Naive B cell (primary cell): ENCODE results near the gene TUFT1. TPM values are rescaled to one million over a fixed set of nuclear protein-coding genes. Genes with fewer than 3 reads are reported as not detected.
"Not testable (repeated sequence)": the region's sequence is repeated elsewhere in the genome, so short reads cannot be mapped to it uniquely, and the experiment has no call there.

ENCODE experiments used
- ATAC-seq, 2 donors: fragments of 150-1000 bp; cut with Tn5 transposase; 2 replicates each; pipeline ENCODE4 v1.10.0; 2021; ENCODE audit warnings: low read depth in 2 of 2, mild to moderate bottlenecking in 2 of 2, moderate library complexity in 2 of 2
- DNase-seq: peaks from one replicate; pipeline ENCODE4 v3.0.0; 2022
- H3K27ac Mint-ChIP-seq, 6 donors: one replicate each; pipeline ENCODE4 v1.8.0; 2020 to 2022; ENCODE audit warnings: mild to moderate bottlenecking in 6 of 6, mixed read lengths in 6 of 6, moderate library complexity in 5 of 6, inconsistent platforms in 2 of 6
- H3K27me3 Mint-ChIP-seq, 3 donors: one replicate each; pipeline ENCODE4 v1.8.0; 2021 to 2022; ENCODE audit warnings: mixed read lengths in 3 of 3, mild to moderate bottlenecking in 1 of 3
- H3K36me3 Mint-ChIP-seq, 2 donors: one replicate each; pipeline ENCODE4 v1.8.0; 2020 to 2022; ENCODE audit warnings: mixed read lengths in 2 of 2, inconsistent platforms in 1 of 2, mild to moderate bottlenecking in 1 of 2
- H3K4me1 Mint-ChIP-seq, 3 donors: one replicate each; pipeline ENCODE4 v1.8.0; 2020 to 2022; ENCODE audit warnings: mixed read lengths in 3 of 3, inconsistent platforms in 1 of 3, mild to moderate bottlenecking in 1 of 3, moderate library complexity in 1 of 3
- H3K4me3 Mint-ChIP-seq, 8 donors: one replicate each; pipeline ENCODE4 v1.8.0; 2020 to 2022; ENCODE audit warnings: mild to moderate bottlenecking in 8 of 8, mixed read lengths in 8 of 8, moderate library complexity in 8 of 8, inconsistent platforms in 2 of 8
- H3K9me3 Mint-ChIP-seq, 7 donors: one replicate each; pipeline ENCODE4 v1.8.0; 2020 to 2022; ENCODE audit warnings: mixed read lengths in 7 of 7, mild to moderate bottlenecking in 5 of 7, inconsistent platforms in 2 of 7, moderate library complexity in 1 of 7
- polyA plus RNA-seq, 6 donors: library from polyadenylated mRNA; unstranded; fragments of 300-500 nt; fragmentation: Illumina TruSeq; gene quantifications; one replicate each; pipeline ENCODE4 v1.2.3, GENCODE V29; 2021; ENCODE audit warnings: low read depth in 6 of 6

Gene TUFT1
- polyA plus RNA-seq, 6 donors from 2014 or later, result 0.43 to 1.6 (median 1.1) TPM; not detected in 1

GRCh38 chr1:151518431-151518830 lies 21.7 kb upstream of the TUFT1 start:
- Mint-ChIP-seq H3K27me3 (no peaks in the 10 kb centered on the region), H3K4me1 (peaks cover 0 to 4% (median 0%) of the 10 kb centered on the region in 3 donors), H3K27ac (no peak overlapping the region), H3K9me3 (no peaks in the 10 kb centered on the region), H3K4me3 (no peak overlapping the region), H3K36me3 (no peaks in the 10 kb centered on the region)
- ATAC-seq, result no peak
- no peak for DNase-seq

GRCh38 chr1:151518936-151519335 lies 21.2 kb upstream of the TUFT1 start:
- Mint-ChIP-seq H3K4me1 (no peaks in the 10 kb centered on the region), H3K27me3 (no peaks in the 10 kb centered on the region), H3K27ac (no peak overlapping the region), H3K9me3 (no peaks in the 10 kb centered on the region), H3K36me3 (no peaks in the 10 kb centered on the region), H3K4me3 (no peak overlapping the region)
- DNase-seq (no peak), ATAC-seq (no peak)

- ATAC-seq (no peak), DNase-seq (no peak)
- H3K4me1 Mint-ChIP-seq, result no peaks in the 10 kb centered on the region
- no peaks in the 10 kb centered on the region for H3K27me3 Mint-ChIP-seq
- H3K36me3 Mint-ChIP-seq, result no peaks in the 10 kb centered on the region
- H3K4me3 Mint-ChIP-seq, result no peak overlapping the region
- H3K9me3 Mint-ChIP-seq, result no peaks in the 10 kb centered on the region
- H3K27ac Mint-ChIP-seq, result no peak overlapping the region
Measured at GRCh38 chr1:151519667-151520066, 20.4 kb upstream of the TUFT1 start.

GRCh38 chr1:151520359-151520758 lies 19.8 kb upstream of the TUFT1 start:
- H3K27me3 Mint-ChIP-seq, result no peaks in the 10 kb centered on the region
- H3K9me3 Mint-ChIP-seq, result no peaks in the 10 kb centered on the region
- DNase-seq (no peak), ATAC-seq (no peak)
- no peak overlapping the region for H3K27ac Mint-ChIP-seq
- no peaks in the 10 kb centered on the region for H3K36me3 Mint-ChIP-seq
- no peak overlapping the region for H3K4me3 Mint-ChIP-seq
- no peaks in the 10 kb centered on the region for H3K4me1 Mint-ChIP-seq

GRCh38 chr1:151522427-151522826 lies 17.7 kb upstream of the TUFT1 start:
- not testable (repeated sequence) for ATAC-seq, H3K9me3 Mint-ChIP-seq, H3K4me3 Mint-ChIP-seq, DNase-seq, H3K4me1 Mint-ChIP-seq, H3K36me3 Mint-ChIP-seq, H3K27me3 Mint-ChIP-seq, H3K27ac Mint-ChIP-seq

GRCh38 chr1:151523326-151523725 lies 16.8 kb upstream of the TUFT1 start:
- Mint-ChIP-seq H3K9me3 (no peaks in the 10 kb centered on the region), H3K27me3 (peaks cover 0 to 6% (median 0%) of the 10 kb centered on the region in 3 donors), H3K4me1 (no peaks in the 10 kb centered on the region), H3K36me3 (no peaks in the 10 kb centered on the region), H3K27ac (no peak overlapping the region), H3K4me3 (no peak overlapping the region)
- DNase-seq, result no peak
- no peak for ATAC-seq

- no peak overlapping the region for H3K27ac Mint-ChIP-seq
- no peaks in the 10 kb centered on the region for H3K36me3 Mint-ChIP-seq
- H3K4me3 Mint-ChIP-seq, result no peak overlapping the region
- DNase-seq (no peak), ATAC-seq (no peak)
- no peaks in the 10 kb centered on the region for H3K9me3 Mint-ChIP-seq
- H3K27me3 Mint-ChIP-seq, result peaks cover 0 to 6% (median 0%) of the 10 kb centered on the region in 3 donors
- no peaks in the 10 kb centered on the region for H3K4me1 Mint-ChIP-seq
Measured at GRCh38 chr1:151524736-151525135, 15.4 kb upstream of the TUFT1 start.

- ATAC-seq (no peak), DNase-seq (no peak)
- Mint-ChIP-seq H3K4me1 (no peaks in the 10 kb centered on the region), H3K36me3 (no peaks in the 10 kb centered on the region), H3K27ac (no peak overlapping the region), H3K4me3 (no peak overlapping the region), H3K9me3 (no peaks in the 10 kb centered on the region), H3K27me3 (peaks cover 0 to 10% (median 1%) of the 10 kb centered on the region in 3 donors)
Measured at GRCh38 chr1:151526735-151527525, 13.2 kb upstream of the TUFT1 start.

GRCh38 chr1:151529211-151529702 lies 10.9 kb upstream of the TUFT1 start:
- DNase-seq, result no peak
- Mint-ChIP-seq H3K9me3 (no peaks in the 10 kb centered on the region), H3K27me3 (peaks cover 0 to 10% (median 3%) of the 10 kb centered on the region in 3 donors), H3K36me3 (no peaks in the 10 kb centered on the region), H3K4me3 (no peak overlapping the region), H3K4me1 (no peaks in the 10 kb centered on the region), H3K27ac (no peak overlapping the region)
- ATAC-seq, result no peak

GRCh38 chr1:151529781-151530180 lies 10.3 kb upstream of the TUFT1 start:
- Mint-ChIP-seq H3K36me3 (no peaks in the 10 kb centered on the region), H3K27ac (no peak overlapping the region), H3K9me3 (no peaks in the 10 kb centered on the region), H3K4me1 (no peaks in the 10 kb centered on the region), H3K27me3 (peaks cover 0 to 10% (median 6%) of the 10 kb centered on the region in 3 donors), H3K4me3 (no peak overlapping the region)
- no peak for ATAC-seq
- no peak for DNase-seq

GRCh38 chr1:151530461-151530860 lies 9.6 kb upstream of the TUFT1 start:
- Mint-ChIP-seq H3K4me1 (no peaks in the 10 kb centered on the region), H3K27me3 (peaks cover 0 to 10% (median 10%) of the 10 kb centered on the region in 3 donors), H3K9me3 (no peaks in the 10 kb centered on the region), H3K4me3 (no peak overlapping the region), H3K36me3 (no peaks in the 10 kb centered on the region), H3K27ac (no peak overlapping the region)
- DNase-seq, result no peak
- no peak for ATAC-seq

GRCh38 chr1:151533870-151534269 lies 6.2 kb upstream of the TUFT1 start:
- no peaks in the 10 kb centered on the region for H3K9me3 Mint-ChIP-seq
- H3K27me3 Mint-ChIP-seq, result peaks cover 0 to 10% (median 4%) of the 10 kb centered on the region in 3 donors
- H3K4me3 Mint-ChIP-seq, result no peak overlapping the region
- DNase-seq, result no peak
- no peak for ATAC-seq
- H3K27ac Mint-ChIP-seq, result no peak overlapping the region
- no peaks in the 10 kb centered on the region for H3K36me3 Mint-ChIP-seq
- H3K4me1 Mint-ChIP-seq, result no peaks in the 10 kb centered on the region

- Mint-ChIP-seq H3K4me1 (peaks cover 0 to 7% (median 5%) of the 10 kb centered on the region in 3 donors), H3K27me3 (peaks cover 0 to 10% (median 4%) of the 10 kb centered on the region in 3 donors), H3K4me3 (no peak overlapping the region), H3K9me3 (no peaks in the 10 kb centered on the region), H3K36me3 (no peaks in the 10 kb centered on the region), H3K27ac (peak overlapping the region in 1 of 6 donors; percentile 21)
- DNase-seq, result peak; percentile 51
- peak; percentile 75 to 81 for ATAC-seq
Measured at GRCh38 chr1:151534662-151535278, 5.3 kb upstream of the TUFT1 start.
